PC-3 (cell line): ENCODE results near the gene SNUPN.

Experiments used
- EZH2 ChIP-seq: fragments of 300-600 bp; sonication (generic); IDR thresholded peaks from one replicate; pipeline ENCODE4 v1.6.1; 2017; ENCODE audit warnings: antibody characterized with exemption, mild to moderate bottlenecking, low read length; ENCODE audit not compliant: unreplicated experiment
- EZH2phosphoT487 ChIP-seq: fragments of 300-600 bp; sonication (generic); IDR thresholded peaks from 2 replicates; pipeline ENCODE4 v1.6.1; 2018; ENCODE audit warnings: mild to moderate bottlenecking, antibody characterized with exemption, low read length, borderline replicate concordance
- TF ChIP-seq, protein P1 (sequence below): fragments of 300-600 bp; sonication (generic); conservative IDR thresholded peaks from 2 replicates; pipeline ENCODE4 v1.5.1; 2017; ENCODE audit warnings: antibody characterized with exemption, low read depth, mild to moderate bottlenecking, low read length

DNA sequence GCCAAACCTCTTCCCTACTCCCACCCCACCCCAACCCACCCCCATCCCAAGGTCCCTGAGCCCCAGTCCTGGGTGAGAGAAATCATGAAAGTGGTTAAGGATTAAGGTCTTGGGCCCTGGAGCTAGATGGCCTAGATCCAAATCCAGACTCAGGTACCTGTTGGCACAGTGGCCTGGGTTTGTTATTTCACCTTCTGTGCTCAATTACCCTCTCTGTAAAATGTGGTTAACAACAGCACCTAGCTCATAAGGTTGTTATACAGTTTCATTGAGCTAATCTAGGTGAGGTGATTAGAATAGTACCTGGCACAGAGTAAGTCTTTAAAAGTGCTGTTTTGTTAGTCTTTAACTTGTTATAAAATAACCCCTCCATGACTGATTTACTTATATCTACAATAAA is 6.4 kb upstream of the SNUPN start:
- TF ChIP-seq, protein P1, sequence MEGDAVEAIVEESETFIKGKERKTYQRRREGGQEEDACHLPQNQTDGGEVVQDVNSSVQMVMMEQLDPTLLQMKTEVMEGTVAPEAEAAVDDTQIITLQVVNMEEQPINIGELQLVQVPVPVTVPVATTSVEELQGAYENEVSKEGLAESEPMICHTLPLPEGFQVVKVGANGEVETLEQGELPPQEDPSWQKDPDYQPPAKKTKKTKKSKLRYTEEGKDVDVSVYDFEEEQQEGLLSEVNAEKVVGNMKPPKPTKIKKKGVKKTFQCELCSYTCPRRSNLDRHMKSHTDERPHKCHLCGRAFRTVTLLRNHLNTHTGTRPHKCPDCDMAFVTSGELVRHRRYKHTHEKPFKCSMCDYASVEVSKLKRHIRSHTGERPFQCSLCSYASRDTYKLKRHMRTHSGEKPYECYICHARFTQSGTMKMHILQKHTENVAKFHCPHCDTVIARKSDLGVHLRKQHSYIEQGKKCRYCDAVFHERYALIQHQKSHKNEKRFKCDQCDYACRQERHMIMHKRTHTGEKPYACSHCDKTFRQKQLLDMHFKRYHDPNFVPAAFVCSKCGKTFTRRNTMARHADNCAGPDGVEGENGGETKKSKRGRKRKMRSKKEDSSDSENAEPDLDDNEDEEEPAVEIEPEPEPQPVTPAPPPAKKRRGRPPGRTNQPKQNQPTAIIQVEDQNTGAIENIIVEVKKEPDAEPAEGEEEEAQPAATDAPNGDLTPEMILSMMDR, result no peak
- TF ChIP-seq EZH2, result no peak
- TF ChIP-seq EZH2phosphoT487, result no peak
